Neural crest cell (in vitro differentiated cells): Measurements from ENCODE around the gene MXD1. TPM values are rescaled to one million over a fixed set of nuclear protein-coding genes. Genes with fewer than 3 reads are reported as not detected.
"Not testable (repeated sequence)": the region's sequence is repeated elsewhere in the genome, so short reads cannot be mapped to it uniquely, and the experiment has no call there.

Experiments
- DNase-seq: peaks from one replicate; pipeline ENCODE4 v3.0.0; 2021; ENCODE audit warnings: low read depth, mixed read lengths, low spot score
- H3K27ac Mint-ChIP-seq: one replicate; pipeline ENCODE4 v1.8.0; 2021; ENCODE audit warnings: mild to moderate bottlenecking, mixed read lengths; ENCODE audit not compliant: unreplicated experiment
- H3K27me3 Mint-ChIP-seq: 2 replicates; pipeline ENCODE4 v1.8.0; 2021; ENCODE audit warnings: low read depth, mild to moderate bottlenecking, mixed read lengths
- H3K36me3 Mint-ChIP-seq: 2 replicates; pipeline ENCODE4 v1.8.0; 2021; ENCODE audit warnings: low read depth, mild to moderate bottlenecking, mixed read lengths
- H3K4me1 Mint-ChIP-seq: 2 replicates; pipeline ENCODE4 v1.8.0; 2021; ENCODE audit warnings: mixed read lengths
- H3K4me3 Mint-ChIP-seq: one replicate; pipeline ENCODE4 v1.8.0; 2021; ENCODE audit warnings: mild to moderate bottlenecking, mixed read lengths
- H3K9me3 Mint-ChIP-seq: 2 replicates; pipeline ENCODE4 v1.8.0; 2021; ENCODE audit warnings: mixed read lengths
- CTCF ChIP-seq: fragments of 200-600 bp; sonication (generic); conservative IDR thresholded peaks from 2 replicates; pipeline ENCODE4 v1.5.0; 2021; ENCODE audit warnings: antibody characterized with exemption, mild to moderate bottlenecking
- total RNA-seq: library from RNA; stranded (reverse); gene quantifications from 2 replicates; pipeline ENCODE4 v1.2.1, GENCODE V29; 2021

Gene MXD1
- total RNA-seq, 1 donor from 2014 or later: 4.9 TPM

- Mint-ChIP-seq H3K27ac (peak overlapping the region; percentile 21), H3K4me3 (no peak overlapping the region), H3K4me1 (no peaks in the 10 kb centered on the region), H3K9me3 (no peaks in the 10 kb centered on the region), H3K27me3 (no peaks in the 10 kb centered on the region), H3K36me3 (no peaks in the 10 kb centered on the region)
- DNase-seq: no peak
- TF ChIP-seq CTCF: no peak
Observed at GRCh38 chr2:69946351-69947324, 31.7 kb downstream of the MXD1 start.

GRCh38 chr2:69947325-69947931 is 32.5 kb downstream of the MXD1 start:
- H3K27ac Mint-ChIP-seq: no peak overlapping the region
- H3K4me1 Mint-ChIP-seq: no peaks in the 10 kb centered on the region
- H3K4me3 Mint-ChIP-seq: no peak overlapping the region

GRCh38 chr2:69948032-69948962 is 33.4 kb downstream of the MXD1 start:
- DNase-seq: no peak
- Mint-ChIP-seq H3K4me1 (no peaks in the 10 kb centered on the region), H3K9me3 (no peaks in the 10 kb centered on the region), H3K27me3 (no peaks in the 10 kb centered on the region), H3K27ac (no peak overlapping the region), H3K4me3 (no peak overlapping the region), H3K36me3 (no peaks in the 10 kb centered on the region)
- TF ChIP-seq CTCF: no peak

More at GRCh38 chr2:69947325-69947931, 32.5 kb downstream of the MXD1 start:
- no peak for TF ChIP-seq CTCF
- Mint-ChIP-seq H3K36me3 (no peaks in the 10 kb centered on the region), H3K9me3 (no peaks in the 10 kb centered on the region), H3K27me3 (no peaks in the 10 kb centered on the region)
- DNase-seq: no peak

GRCh38 chr2:69948963-69949645 is 34.2 kb downstream of the MXD1 start:
- Mint-ChIP-seq H3K9me3 (no peaks in the 10 kb centered on the region), H3K4me1 (no peaks in the 10 kb centered on the region), H3K27ac (no peak overlapping the region), H3K27me3 (no peaks in the 10 kb centered on the region), H3K36me3 (no peaks in the 10 kb centered on the region), H3K4me3 (no peak overlapping the region)
- TF ChIP-seq CTCF: no peak
- no peak for DNase-seq

- no peak overlapping the region for H3K27ac Mint-ChIP-seq
- no peaks in the 10 kb centered on the region for H3K27me3 Mint-ChIP-seq
- TF ChIP-seq CTCF: no peak
- no peaks in the 10 kb centered on the region for H3K4me1 Mint-ChIP-seq
- DNase-seq: no peak
- no peaks in the 10 kb centered on the region for H3K9me3 Mint-ChIP-seq
- H3K36me3 Mint-ChIP-seq: no peaks in the 10 kb centered on the region
- H3K4me3 Mint-ChIP-seq: no peak overlapping the region
Observed at GRCh38 chr2:69950241-69950640, 35.3 kb downstream of the MXD1 start.

GRCh38 chr2:69950671-69951070 is 35.8 kb downstream of the MXD1 start:
- not testable (repeated sequence) for H3K4me3 Mint-ChIP-seq, H3K4me1 Mint-ChIP-seq, H3K27ac Mint-ChIP-seq, DNase-seq, H3K9me3 Mint-ChIP-seq, H3K36me3 Mint-ChIP-seq, H3K27me3 Mint-ChIP-seq
